Breast epithelium (tissue), 3 donors: ENCODE results near the gene PIK3C2G.

Experiments
- POLR2A ChIP-seq: fragments of 450-650 bp; IDR thresholded peaks from one replicate; pipeline ENCODE4 v1.6.1; 2016; ENCODE audit warnings: antibody characterized with exemption, mild to moderate bottlenecking, moderate library complexity
- POLR2AphosphoS5 ChIP-seq, 3 donors: sonication (generic); formaldehyde crosslinking; IDR thresholded peaks; one replicate each; pipeline ENCODE4 v1.6.1; 2017; ENCODE audit warnings: antibody characterized with exemption in 3 of 3
- TF ChIP-seq, protein P1 (sequence below), 3 donors: fragments of 450-650 bp; IDR thresholded peaks; one replicate each; pipeline ENCODE4 v1.5.1; 2016 to 2017; ENCODE audit warnings: antibody characterized with exemption in 3 of 3, mild to moderate bottlenecking in 3 of 3, moderate library complexity in 3 of 3

GRCh38 chr12:18580706-18581105, 319.4 kb downstream of the PIK3C2G start:
- TF ChIP-seq, protein P1, sequence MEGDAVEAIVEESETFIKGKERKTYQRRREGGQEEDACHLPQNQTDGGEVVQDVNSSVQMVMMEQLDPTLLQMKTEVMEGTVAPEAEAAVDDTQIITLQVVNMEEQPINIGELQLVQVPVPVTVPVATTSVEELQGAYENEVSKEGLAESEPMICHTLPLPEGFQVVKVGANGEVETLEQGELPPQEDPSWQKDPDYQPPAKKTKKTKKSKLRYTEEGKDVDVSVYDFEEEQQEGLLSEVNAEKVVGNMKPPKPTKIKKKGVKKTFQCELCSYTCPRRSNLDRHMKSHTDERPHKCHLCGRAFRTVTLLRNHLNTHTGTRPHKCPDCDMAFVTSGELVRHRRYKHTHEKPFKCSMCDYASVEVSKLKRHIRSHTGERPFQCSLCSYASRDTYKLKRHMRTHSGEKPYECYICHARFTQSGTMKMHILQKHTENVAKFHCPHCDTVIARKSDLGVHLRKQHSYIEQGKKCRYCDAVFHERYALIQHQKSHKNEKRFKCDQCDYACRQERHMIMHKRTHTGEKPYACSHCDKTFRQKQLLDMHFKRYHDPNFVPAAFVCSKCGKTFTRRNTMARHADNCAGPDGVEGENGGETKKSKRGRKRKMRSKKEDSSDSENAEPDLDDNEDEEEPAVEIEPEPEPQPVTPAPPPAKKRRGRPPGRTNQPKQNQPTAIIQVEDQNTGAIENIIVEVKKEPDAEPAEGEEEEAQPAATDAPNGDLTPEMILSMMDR (IDR thresholded peaks at IDR 0.05): no peak
- TF ChIP-seq POLR2AphosphoS5 (IDR thresholded peaks at IDR 0.05) (no peak), POLR2A (no peak)
